Activated CD8-positive, alpha-beta T cell treated with anti-CD3 and anti-CD28 coated beads, Interleukin-2, amount 10 ng/mL, durations not matched to agents 7 days and 5 days (primary cell): ENCODE measurements around the gene GOLGA6L10. TPM values are rescaled to one million over a fixed set of nuclear protein-coding genes. Genes with fewer than 3 reads are reported as not detected.
"Not testable (repeated sequence)": the region's sequence is repeated elsewhere in the genome, so short reads cannot be mapped to it uniquely, and the experiment has no call there.

ENCODE experiments used
- ATAC-seq: fragments of 150-1000 bp; cut with Tn5 transposase; one replicate; pipeline ENCODE4 v1.10.0; 2021; ENCODE audit warnings: moderate library complexity
- CTCF ChIA-PET: fragments of 350-600 bp; sonication (Branson Sonifier 250); formaldehyde crosslinking; loops from one replicate; lab custom pipeline; 2021; ENCODE audit warnings: antibody characterized with exemption; lab: Charles Lee
- POLR2A ChIA-PET: fragments of 350-600 bp; sonication (Branson Sonifier 250); formaldehyde crosslinking; loops from one replicate; lab custom pipeline; 2021; ENCODE audit warnings: antibody characterized with exemption; lab: Charles Lee
- DNase-seq: peaks from one replicate; pipeline ENCODE4 v3.0.0-alpha.2; 2020
- H3K27ac Mint-ChIP-seq: one replicate; pipeline ENCODE4 v1.8.0; 2021; ENCODE audit warnings: mild to moderate bottlenecking, mixed read lengths
- H3K27me3 Mint-ChIP-seq: one replicate; pipeline ENCODE4 v1.8.0; 2021; ENCODE audit warnings: low read depth, mixed read lengths
- H3K36me3 Mint-ChIP-seq: one replicate; pipeline ENCODE4 v1.8.0; 2021; ENCODE audit warnings: low read depth, mixed read lengths
- H3K4me1 Mint-ChIP-seq: one replicate; pipeline ENCODE4 v1.8.0; 2021; ENCODE audit warnings: low read depth, mixed read lengths
- H3K4me3 Mint-ChIP-seq: one replicate; pipeline ENCODE4 v1.8.0; 2021; ENCODE audit warnings: mild to moderate bottlenecking, mixed read lengths
- H3K9me3 Mint-ChIP-seq: one replicate; pipeline ENCODE4 v1.8.0; 2022; ENCODE audit warnings: mixed read lengths; ENCODE audit not compliant: insufficient read depth
- total RNA-seq, 2 experiments: library from RNA; stranded (reverse); gene quantifications; one replicate each; pipeline ENCODE4 v1.2.3, GENCODE V29; 2021

The GOLGA6L10 gene
- total RNA-seq, 2 experiments from 2014 or later: 0.83 to 0.84 TPM

- Mint-ChIP-seq H3K9me3 (no peaks in the 10 kb centered on the region), H3K27me3 (no peaks in the 10 kb centered on the region), H3K36me3 (no peaks in the 10 kb centered on the region), H3K4me1 (peaks cover 3% of the 10 kb centered on the region), H3K4me3 (no peak overlapping the region), H3K27ac (no peak overlapping the region)
- ChIA-PET CTCF (no interaction called here), POLR2A (no interaction called here)
- DNase-seq (no peak), ATAC-seq (no peak)
Measured at GRCh38 chr15:82303956-82304777, 45.1 kb downstream of the GOLGA6L10 start.

- CTCF ChIA-PET: no interaction called here
- no peaks in the 10 kb centered on the region for H3K36me3 Mint-ChIP-seq
- no peaks in the 10 kb centered on the region for H3K27me3 Mint-ChIP-seq
- DNase-seq: no peak
- POLR2A ChIA-PET: no interaction called here
- H3K9me3 Mint-ChIP-seq: no peaks in the 10 kb centered on the region
- no peak overlapping the region for H3K27ac Mint-ChIP-seq
- H3K4me1 Mint-ChIP-seq: peaks cover 26% of the 10 kb centered on the region
- no peak for ATAC-seq
- H3K4me3 Mint-ChIP-seq: no peak overlapping the region
Measured at GRCh38 chr15:82301296-82302016, 47.8 kb downstream of the GOLGA6L10 start.

- Mint-ChIP-seq H3K9me3 (no peaks in the 10 kb centered on the region), H3K36me3 (no peaks in the 10 kb centered on the region), H3K4me3 (no peak overlapping the region), H3K4me1 (peaks cover 26% of the 10 kb centered on the region), H3K27me3 (no peaks in the 10 kb centered on the region), H3K27ac (no peak overlapping the region)
- DNase-seq: no peak
- ATAC-seq: no peak
- CTCF ChIA-PET: no interaction called here
- POLR2A ChIA-PET: no interaction called here
Measured at GRCh38 chr15:82300883-82301282, 48.4 kb downstream of the GOLGA6L10 start.

GRCh38 chr15:82300326-82300725 lies 48.9 kb downstream of the GOLGA6L10 start:
- H3K27me3 Mint-ChIP-seq, DNase-seq, ATAC-seq, H3K4me3 Mint-ChIP-seq, H3K9me3 Mint-ChIP-seq, POLR2A ChIA-PET, CTCF ChIA-PET, H3K27ac Mint-ChIP-seq, H3K36me3 Mint-ChIP-seq: not testable (repeated sequence)
- peaks cover 26% of the 10 kb centered on the region for H3K4me1 Mint-ChIP-seq

GRCh38 chr15:82299511-82299914 lies 49.8 kb downstream of the GOLGA6L10 start:
- H3K4me1 Mint-ChIP-seq: peaks cover 23% of the 10 kb centered on the region
- ATAC-seq, POLR2A ChIA-PET, CTCF ChIA-PET, H3K27me3 Mint-ChIP-seq, H3K4me3 Mint-ChIP-seq, H3K36me3 Mint-ChIP-seq, H3K27ac Mint-ChIP-seq, DNase-seq, H3K9me3 Mint-ChIP-seq: not testable (repeated sequence)

- no peaks in the 10 kb centered on the region for H3K27me3 Mint-ChIP-seq
- POLR2A ChIA-PET: no interaction called here
- peaks cover 23% of the 10 kb centered on the region for H3K4me1 Mint-ChIP-seq
- H3K27ac Mint-ChIP-seq: peak overlapping the region; percentile 46
- ATAC-seq (peak; percentile 94), DNase-seq (peak; percentile 82)
- no peak overlapping the region for H3K4me3 Mint-ChIP-seq
- no peaks in the 10 kb centered on the region for H3K36me3 Mint-ChIP-seq
- no peaks in the 10 kb centered on the region for H3K9me3 Mint-ChIP-seq
- CTCF ChIA-PET: no interaction called here
Measured at GRCh38 chr15:82298520-82298919, 50.8 kb downstream of the GOLGA6L10 start.

GRCh38 chr15:82298032-82298431 lies 51.2 kb downstream of the GOLGA6L10 start:
- POLR2A ChIA-PET: no interaction called here
- Mint-ChIP-seq H3K27me3 (no peaks in the 10 kb centered on the region), H3K9me3 (no peaks in the 10 kb centered on the region), H3K4me3 (no peak overlapping the region), H3K4me1 (peaks cover 23% of the 10 kb centered on the region), H3K27ac (peak overlapping the region; percentile 22), H3K36me3 (no peaks in the 10 kb centered on the region)
- CTCF ChIA-PET: no interaction called here
- no peak for ATAC-seq
- no peak for DNase-seq

GRCh38 chr15:82297546-82297945 lies 51.7 kb downstream of the GOLGA6L10 start:
- H3K27me3 Mint-ChIP-seq: no peaks in the 10 kb centered on the region
- no peaks in the 10 kb centered on the region for H3K36me3 Mint-ChIP-seq
- no peak for DNase-seq
- no peak overlapping the region for H3K4me3 Mint-ChIP-seq
- H3K4me1 Mint-ChIP-seq: peaks cover 23% of the 10 kb centered on the region
- no peak for ATAC-seq
- H3K27ac Mint-ChIP-seq: peak overlapping the region; percentile 22
- CTCF ChIA-PET: no interaction called here
- POLR2A ChIA-PET: no interaction called here
- H3K9me3 Mint-ChIP-seq: no peaks in the 10 kb centered on the region

GRCh38 chr15:82294061-82294690 lies 55.1 kb downstream of the GOLGA6L10 start:
- Mint-ChIP-seq H3K27ac (no peak overlapping the region), H3K4me1 (peaks cover 33% of the 10 kb centered on the region), H3K9me3 (no peaks in the 10 kb centered on the region), H3K27me3 (peaks cover 4% of the 10 kb centered on the region), H3K36me3 (no peaks in the 10 kb centered on the region), H3K4me3 (no peak overlapping the region)
- ChIA-PET POLR2A (no interaction called here), CTCF (no interaction called here)
- ATAC-seq (no peak), DNase-seq (no peak)

GRCh38 chr15:82292271-82292670 lies 57.0 kb downstream of the GOLGA6L10 start:
- Mint-ChIP-seq H3K9me3 (peaks cover 4% of the 10 kb centered on the region), H3K4me3 (no peak overlapping the region), H3K27me3 (peaks cover 6% of the 10 kb centered on the region), H3K4me1 (peaks cover 27% of the 10 kb centered on the region), H3K27ac (no peak overlapping the region), H3K36me3 (peaks cover 5% of the 10 kb centered on the region)
- DNase-seq (no peak), ATAC-seq (no peak)
- ChIA-PET POLR2A (no interaction called here), CTCF (no interaction called here)
